ENCODE results near the gene SLC7A9.
"Not testable (repeated sequence)": the region's sequence is repeated elsewhere in the genome, so short reads cannot be mapped to it uniquely, and the experiment has no call there.

- TF ChIP-seq GABPA (IDR thresholded peaks at IDR 0.05; ENCODE audit: low read depth); CTCF (IDR thresholded peaks at IDR 0.05 in 2 of 3, conservative IDR thresholded peaks at IDR 0.05 in 1 of 3; ENCODE audit: control insufficient read depth in 2 of 3, extremely low read depth in 1 of 3, insufficient read depth in 1 of 3, low read depth in 3 of 3, low read length in 3 of 3); ZZZ3 (IDR thresholded peaks at IDR 0.05; ENCODE audit: control insufficient read depth, insufficient read length, low read depth); POLR2AphosphoS5 (IDR thresholded peaks at IDR 0.05; ENCODE audit: low read length): not testable (repeated sequence)
Observed at GRCh38 chr19:32782089-32782488, 87.5 kb downstream of the SLC7A9 start.
